ENCODE data around the gene LZTS2. TPM values are rescaled to one million over a fixed set of nuclear protein-coding genes. Genes with fewer than 3 reads are reported as not detected.

LZTS2 gene
- polyA plus RNA-seq, 2 of the 4 experiments (the other 2 are of a cell fraction), result 13.8 to 35.5 TPM

GRCh38 chr10:100978901-100979195, 20.8 kb upstream of the LZTS2 start:
- WGBS (ENCODE audit: missing lambda C conversion rate), result 76% methylated on average over 9 of the region's 10 CpGs
- FAIRE-seq (no peak), DNase-seq (ENCODE audit: low read depth in 1 of 2, low spot score in 1 of 2) (no peak), ATAC-seq (no peak)
- H3K4me3 ChIP-seq, result no peak overlapping the region
- TF ChIP-seq HDAC2 (IDR thresholded peaks at IDR 0.05), result no peak
- TF ChIP-seq ELK1 (IDR thresholded peaks at IDR 0.05; ENCODE audit: low read depth, low read length), result no peak
- TF ChIP-seq HES2 (IDR thresholded peaks at IDR 0.05), result no peak
- TF ChIP-seq RCOR1 (IDR thresholded peaks at IDR 0.05; ENCODE audit: low read depth, low read length), result no peak
- no peak for TF ChIP-seq ZNF302 (CRISPR knock-in tag; IDR thresholded peaks at IDR 0.05)
- TF ChIP-seq PBX3 (IDR thresholded peaks at IDR 0.05), result no peak
- TF ChIP-seq JUNB (IDR thresholded peaks at IDR 0.05), result no peak
- no peak for TF ChIP-seq RARB (CRISPR knock-in tag; IDR thresholded peaks at IDR 0.05)
- TF ChIP-seq RAD21 (conservative IDR thresholded peaks at IDR 0.05 in 1 of 2, IDR thresholded peaks at IDR 0.05 in 1 of 2), result no peak
- TF ChIP-seq HOXB5 (CRISPR knock-in tag; IDR thresholded peaks at IDR 0.05), result no peak
- no peak for TF ChIP-seq PHF8 (IDR thresholded peaks at IDR 0.05; ENCODE audit: borderline replicate concordance, low read depth)
- TF ChIP-seq POLR2A (IDR thresholded peaks at IDR 0.05; ENCODE audit: low read length), result no peak
- no peak for TF ChIP-seq MAFK (IDR thresholded peaks at IDR 0.05; ENCODE audit: partially characterized antibody)
- no peak for TF ChIP-seq FOXS1 (CRISPR knock-in tag; IDR thresholded peaks at IDR 0.05)
- TF ChIP-seq ZC3H11A (IDR thresholded peaks at IDR 0.05), result no peak
- TF ChIP-seq SREBF2 (IDR thresholded peaks at IDR 0.05), result no peak
- TF ChIP-seq HEYL (CRISPR knock-in tag; IDR thresholded peaks at IDR 0.05), result no peak
- no peak for TF ChIP-seq NR3C1 (IDR thresholded peaks at IDR 0.05)
- TF ChIP-seq CBX8 (IDR thresholded peaks at IDR 0.05), result no peak
- H3K4me2 ChIP-seq, result no peak overlapping the region
- no peak overlapping the region for H3K27ac ChIP-seq
- no peaks in the 10 kb centered on the region for H3K9me3 ChIP-seq
- ChIA-PET CTCF (no interaction called here), POLR2A (no interaction called here)
- H3K4me1 ChIP-seq, result no peaks in the 10 kb centered on the region

- FAIRE-seq (no peak), ATAC-seq (no peak), DNase-seq (ENCODE audit: low read depth in 1 of 2, low spot score in 1 of 2) (no peak)
- no peaks in the 10 kb centered on the region; the same call in 2 of the 3 replicates for H3K4me1 ChIP-seq
- ChIA-PET CTCF (interaction anchor here (1.4 to 1.9 kb wide), 3 partner anchors 11 to 18 kb away, joined by 3 to 10 read pairs (median 7); partner anchors contain the start of gene SEMA4G), POLR2A (no interaction called here)
- no peak overlapping the region for H3K4me2 ChIP-seq
- no peak overlapping the region for H3K27ac ChIP-seq
- WGBS (ENCODE audit: missing lambda C conversion rate), result 92% methylated on average over 16 of the region's 16 CpGs
- no peaks in the 10 kb centered on the region for H3K9me3 ChIP-seq
- H3K4me3 ChIP-seq, result no peak overlapping the region
- TF ChIP-seq POLR2A (IDR thresholded peaks at IDR 0.05; ENCODE audit: low read length) (no peak), BHLHE40 (IDR thresholded peaks at IDR 0.05; ENCODE audit: low read depth, low read length) (no peak), HOXB13 (CRISPR knock-in tag; IDR thresholded peaks at IDR 0.05; ENCODE audit: low read depth) (no peak), NFE2L2 (conservative IDR thresholded peaks at IDR 0.05; ENCODE audit: low read length) (no peak), FOSL2 (IDR thresholded peaks at IDR 0.05) (no peak), FOSL2 (CRISPR knock-in tag; IDR thresholded peaks at IDR 0.05) (no peak), CHD2 (IDR thresholded peaks at IDR 0.05; ENCODE audit: low read length, partially characterized antibody) (no peak), PBX3 (IDR thresholded peaks at IDR 0.05) (no peak), PHF8 (IDR thresholded peaks at IDR 0.05; ENCODE audit: borderline replicate concordance, low read depth) (no peak), SREBF2 (IDR thresholded peaks at IDR 0.05) (no peak), HEYL (CRISPR knock-in tag; IDR thresholded peaks at IDR 0.05) (no peak), HOXB5 (CRISPR knock-in tag; IDR thresholded peaks at IDR 0.05) (no peak), EHF (CRISPR knock-in tag; IDR thresholded peaks at IDR 0.05) (no peak), REST (IDR thresholded peaks at IDR 0.05) (no peak), RCOR1 (IDR thresholded peaks at IDR 0.05; ENCODE audit: low read depth, low read length) (no peak), CBX8 (IDR thresholded peaks at IDR 0.05) (no peak), CBX2 (IDR thresholded peaks at IDR 0.05; ENCODE audit: borderline replicate concordance, low read depth) (no peak)
Observed at GRCh38 chr10:100979791-100980272, 19.8 kb upstream of the LZTS2 start.

Measured in A549 (cell line).